ENCODE measurements around the gene SNF8. TPM values are rescaled to one million over a fixed set of nuclear protein-coding genes. Genes with fewer than 3 reads are reported as not detected.

Gene SNF8
- total and polyA plus RNA-seq, 2 of the 4 experiments (the other 2 are of a cell fraction), result 171 to 181 TPM

DNA sequence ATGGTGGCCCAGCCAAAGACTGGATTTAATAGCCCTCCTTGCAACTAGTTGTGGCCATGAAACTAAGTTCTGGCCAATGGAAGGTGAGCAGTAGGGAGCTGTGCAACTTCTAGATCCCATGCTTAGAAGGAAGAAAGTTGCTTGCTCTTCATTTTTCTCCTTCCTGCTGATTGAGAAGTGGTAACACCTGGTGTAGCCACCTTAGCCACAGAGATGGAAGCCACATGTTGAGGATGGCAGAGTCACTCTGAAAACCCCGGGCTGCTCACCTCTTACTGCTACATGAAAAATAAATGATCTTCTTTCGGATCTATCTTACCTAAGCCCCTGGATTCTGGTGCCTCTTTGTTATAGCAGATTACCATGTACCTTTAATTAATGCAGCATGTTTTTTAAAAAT is 62.4 kb downstream of the SNF8 start:
- H4K20me1 ChIP-seq (ENCODE audit: insufficient read depth, low read length), result no peaks in the 10 kb centered on the region
- no peaks in the 10 kb centered on the region for H3K9me3 ChIP-seq (ENCODE audit: control insufficient read depth, insufficient read depth, low read length)
- H3K9ac ChIP-seq (ENCODE audit: low read depth, low read length), result no peak overlapping the region
- no peak overlapping the region for H2AFZ ChIP-seq (replicated peaks; ENCODE audit: low read length, poor library complexity)
- H2AK5ac ChIP-seq (ENCODE audit: low read depth, low read length), result no peak overlapping the region
- H2BK5ac ChIP-seq (ENCODE audit: low read depth, low read length, poor library complexity, severe bottlenecking), result no peak overlapping the region
- BruUV-seq (replicated peaks), result no TSS peak
- no peak overlapping the region for H3K18ac ChIP-seq (ENCODE audit: low read depth, low read length)
- H3K4ac ChIP-seq (ENCODE audit: low read depth, low read length), result no peak overlapping the region
- H4K8ac ChIP-seq (ENCODE audit: low read depth in 2 of 2, low read length in 2 of 2), result no peak overlapping the region
- in situ Hi-C loops (cut with MboI; ENCODE audit: low sequenced_read_pairs) (loop anchor here (5.0 kb wide), 1 partner anchor 155 kb away; the partner anchor contains the start of gene HOXB13), dilution Hi-C loops (cut with HindIII; ENCODE audit: low sequenced_read_pairs, unreplicated experiment) (no loop called here), intact Hi-C loops (cut with micrococcal nuclease) (no loop called here)
- TF ChIP-seq NFE2L2 (IDR thresholded peaks at IDR 0.05; ENCODE audit: low read depth, low read length) (no peak), CEBPB (IDR thresholded peaks at IDR 0.05; ENCODE audit: low read depth, low read length) (no peak), CHD1 (IDR thresholded peaks at IDR 0.05; ENCODE audit: low read depth, low read length) (no peak), RCOR1 (IDR thresholded peaks at IDR 0.05; ENCODE audit: insufficient replicate concordance, low read length) (no peak), FOS (IDR thresholded peaks at IDR 0.05; ENCODE audit: low read depth, low read length) (no peak), MAFK (IDR thresholded peaks at IDR 0.05; ENCODE audit: low read depth, low read length) (no peak), POLR2A (IDR thresholded peaks at IDR 0.05; ENCODE audit: low read depth, low read length) (no peak), MAZ (IDR thresholded peaks at IDR 0.05; ENCODE audit: borderline replicate concordance, low read depth, low read length) (no peak), RAD21 (IDR thresholded peaks at IDR 0.05; ENCODE audit: low read length) (no peak), SMC3 (IDR thresholded peaks at IDR 0.05; ENCODE audit: low read depth, low read length) (no peak), MXI1 (IDR thresholded peaks at IDR 0.05; ENCODE audit: borderline replicate concordance, low read depth, low read length) (no peak), RFX5 (IDR thresholded peaks at IDR 0.05; ENCODE audit: low read depth, low read length) (no peak), BHLHE40 (IDR thresholded peaks at IDR 0.05; ENCODE audit: low read depth, low read length) (no peak)
- TF ChIP-seq, protein P1, sequence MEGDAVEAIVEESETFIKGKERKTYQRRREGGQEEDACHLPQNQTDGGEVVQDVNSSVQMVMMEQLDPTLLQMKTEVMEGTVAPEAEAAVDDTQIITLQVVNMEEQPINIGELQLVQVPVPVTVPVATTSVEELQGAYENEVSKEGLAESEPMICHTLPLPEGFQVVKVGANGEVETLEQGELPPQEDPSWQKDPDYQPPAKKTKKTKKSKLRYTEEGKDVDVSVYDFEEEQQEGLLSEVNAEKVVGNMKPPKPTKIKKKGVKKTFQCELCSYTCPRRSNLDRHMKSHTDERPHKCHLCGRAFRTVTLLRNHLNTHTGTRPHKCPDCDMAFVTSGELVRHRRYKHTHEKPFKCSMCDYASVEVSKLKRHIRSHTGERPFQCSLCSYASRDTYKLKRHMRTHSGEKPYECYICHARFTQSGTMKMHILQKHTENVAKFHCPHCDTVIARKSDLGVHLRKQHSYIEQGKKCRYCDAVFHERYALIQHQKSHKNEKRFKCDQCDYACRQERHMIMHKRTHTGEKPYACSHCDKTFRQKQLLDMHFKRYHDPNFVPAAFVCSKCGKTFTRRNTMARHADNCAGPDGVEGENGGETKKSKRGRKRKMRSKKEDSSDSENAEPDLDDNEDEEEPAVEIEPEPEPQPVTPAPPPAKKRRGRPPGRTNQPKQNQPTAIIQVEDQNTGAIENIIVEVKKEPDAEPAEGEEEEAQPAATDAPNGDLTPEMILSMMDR (conservative IDR thresholded peaks at IDR 0.05; ENCODE audit: low read depth, low read length), result no peak
- TF ChIP-seq, protein P2, sequence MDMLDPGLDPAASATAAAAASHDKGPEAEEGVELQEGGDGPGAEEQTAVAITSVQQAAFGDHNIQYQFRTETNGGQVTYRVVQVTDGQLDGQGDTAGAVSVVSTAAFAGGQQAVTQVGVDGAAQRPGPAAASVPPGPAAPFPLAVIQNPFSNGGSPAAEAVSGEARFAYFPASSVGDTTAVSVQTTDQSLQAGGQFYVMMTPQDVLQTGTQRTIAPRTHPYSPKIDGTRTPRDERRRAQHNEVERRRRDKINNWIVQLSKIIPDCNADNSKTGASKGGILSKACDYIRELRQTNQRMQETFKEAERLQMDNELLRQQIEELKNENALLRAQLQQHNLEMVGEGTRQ (IDR thresholded peaks at IDR 0.05; ENCODE audit: low read depth, low read length), result no peak
- TF ChIP-seq, protein P3, sequence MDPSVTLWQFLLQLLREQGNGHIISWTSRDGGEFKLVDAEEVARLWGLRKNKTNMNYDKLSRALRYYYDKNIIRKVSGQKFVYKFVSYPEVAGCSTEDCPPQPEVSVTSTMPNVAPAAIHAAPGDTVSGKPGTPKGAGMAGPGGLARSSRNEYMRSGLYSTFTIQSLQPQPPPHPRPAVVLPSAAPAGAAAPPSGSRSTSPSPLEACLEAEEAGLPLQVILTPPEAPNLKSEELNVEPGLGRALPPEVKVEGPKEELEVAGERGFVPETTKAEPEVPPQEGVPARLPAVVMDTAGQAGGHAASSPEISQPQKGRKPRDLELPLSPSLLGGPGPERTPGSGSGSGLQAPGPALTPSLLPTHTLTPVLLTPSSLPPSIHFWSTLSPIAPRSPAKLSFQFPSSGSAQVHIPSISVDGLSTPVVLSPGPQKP (IDR thresholded peaks at IDR 0.05; ENCODE audit: borderline replicate concordance, low read depth, low read length), result no peak
- H3K36me3 ChIP-seq (ENCODE audit: control insufficient read depth, insufficient read depth, low read length), result no peaks in the 10 kb centered on the region
- H3K79me1 ChIP-seq (ENCODE audit: low read depth in 1 of 2, low read length in 2 of 2), result no peaks in the 10 kb centered on the region
- H3K4me1 ChIP-seq (ENCODE audit: control insufficient read depth, insufficient read depth, low read length), result no peaks in the 10 kb centered on the region
- ATAC-seq (ENCODE audit: low read depth), result no peak
- H3K4me2 ChIP-seq (ENCODE audit: low read depth, low read length), result no peak overlapping the region
- H2BK15ac ChIP-seq (ENCODE audit: low read depth, low read length), result no peak overlapping the region
- H3K4me3 ChIP-seq (ENCODE audit: insufficient read depth, low read depth, low read length), result no peak overlapping the region
- no peak overlapping the region for H3K56ac ChIP-seq (ENCODE audit: extremely low read depth, insufficient read depth, low read length)
- no peak overlapping the region for H3K27ac ChIP-seq (ENCODE audit: insufficient read depth, low read length)
- no peaks in the 10 kb centered on the region for H3K9me1 ChIP-seq (ENCODE audit: insufficient read depth, low read length)
- ChIA-PET CTCF (interaction anchor here (0.6 kb wide), 2 partner anchors 57 to 211 kb away, joined by 7 read pairs; no protein-coding TSS in a partner anchor), POLR2A (ENCODE audit: unreplicated experiment) (no interaction called here)
- H4K91ac ChIP-seq (ENCODE audit: insufficient read depth, low read depth, low read length), result no peak overlapping the region
- no peak overlapping the region for H2BK20ac ChIP-seq (ENCODE audit: low read depth, low read length)
- H3K14ac ChIP-seq (replicated peaks; ENCODE audit: low read depth, low read length), result no peak overlapping the region
- no peak overlapping the region for H3K23ac ChIP-seq (ENCODE audit: low read depth, low read length)
- no CpG with 5 or more reads among the region's 2 CpGs for WGBS, 2 experiments (ENCODE audit: extremely low coverage in 2 of 2, insufficient read length in 1 of 2)
- no peak overlapping the region for H2BK120ac ChIP-seq (ENCODE audit: low read depth, low read length)
- no peak overlapping the region for H4K5ac ChIP-seq (ENCODE audit: low read depth, low read length)
- H2AK9ac ChIP-seq (replicated peaks; ENCODE audit: low read depth, low read length, poor library complexity), result no peak overlapping the region
- H3K27me3 ChIP-seq (ENCODE audit: control insufficient read depth, insufficient read depth, low read length), result peaks cover 1% of the 10 kb centered on the region; the same call in 1 of the 2 replicates
- no peak for DNase-seq
